BE2C (cell line): ENCODE measurements around the gene MMP1. TPM values are rescaled to one million over a fixed set of nuclear protein-coding genes. Genes with fewer than 3 reads are reported as not detected.

Source experiments
- DNase-seq: peaks from one replicate; pipeline ENCODE4 v3.0.0-alpha.2; 2020
- H3K27me3 ChIP-seq: fragments of 250-450 bp; sonication (Bioruptor Pico); 2 replicates; pipeline ENCODE4 v1.5.1; 2020; ENCODE audit warnings: mild to moderate bottlenecking
- H3K36me3 ChIP-seq: fragments of 250-450 bp; sonication (Bioruptor Pico); 2 replicates; pipeline ENCODE4 v1.5.1; 2020; ENCODE audit warnings: mild to moderate bottlenecking
- H3K4me1 ChIP-seq: fragments of 250-450 bp; sonication (Bioruptor Pico); 2 replicates; pipeline ENCODE4 v1.5.1; 2020
- H3K4me3 ChIP-seq: 2 replicates; pipeline ENCODE4 v1.5.1; 2011; ENCODE audit warnings: low read depth, low read length
- H3K9me3 ChIP-seq: fragments of 250-450 bp; sonication (Bioruptor Pico); 2 replicates; pipeline ENCODE4 v1.5.1; 2020
- CTCF ChIP-seq: IDR thresholded peaks from 2 replicates; pipeline ENCODE4 v1.5.1; 2012; ENCODE audit warnings: mild to moderate bottlenecking, low read depth, low read length
- polyA plus RNA-seq: library from polyadenylated mRNA; unstranded; fragments of >200 nt; gene quantifications from one replicate; pipeline ENCODE4 v1.2.1, GENCODE V29; 2012; ENCODE audit warnings: low read depth, missing spikeins; ENCODE audit not compliant: insufficient read length, insufficient read depth

Gene MMP1
- not detected for polyA plus RNA-seq

- Histone ChIP-seq H3K4me1 (no peaks in the 10 kb centered on the region), H3K9me3 (no peaks in the 10 kb centered on the region), H3K4me3 (no peak within 1 kb of the TSS), H3K36me3 (no peaks in the 10 kb centered on the region), H3K27me3 (peaks cover 5% of the 10 kb centered on the region; the same call in 1 of the 2 replicates)
- DNase-seq: no peak
- TF ChIP-seq CTCF: no peak
Measured at GRCh38 chr11:102798012-102798746, at the start of gene MMP1. TSS of gene MMP1 (minus strand) at chr11:102798160. CDS start at chr11:102798092, 68 bp downstream.

GRCh38 chr11:102846292-102846691 lies 48.3 kb upstream of the MMP1 start:
- no peaks in the 10 kb centered on the region for H3K4me1 ChIP-seq
- H3K27me3 ChIP-seq: peaks cover 3% of the 10 kb centered on the region; the same call in 1 of the 2 replicates
- TF ChIP-seq CTCF: no peak
- H3K4me3 ChIP-seq: no peak overlapping the region
- DNase-seq: no peak
- no peaks in the 10 kb centered on the region for H3K36me3 ChIP-seq
- H3K9me3 ChIP-seq: no peaks in the 10 kb centered on the region

GRCh38 chr11:102843489-102843888 lies 45.5 kb upstream of the MMP1 start, which contains the start of gene MMP3:
TSS of gene MMP3 (minus strand) at chr11:102843609. CDS start at chr11:102843546, 63 bp downstream.
- H3K27me3 ChIP-seq: no peaks in the 10 kb centered on the region
- H3K36me3 ChIP-seq: no peaks in the 10 kb centered on the region
- H3K9me3 ChIP-seq: no peaks in the 10 kb centered on the region
- no peak within 1 kb of the TSS for H3K4me3 ChIP-seq
- H3K4me1 ChIP-seq: no peaks in the 10 kb centered on the region
- TF ChIP-seq CTCF: no peak
- DNase-seq: no peak

GRCh38 chr11:102842930-102843329 lies 45.0 kb upstream of the MMP1 start:
- no peaks in the 10 kb centered on the region for H3K36me3 ChIP-seq
- no peak for DNase-seq
- H3K4me1 ChIP-seq: no peaks in the 10 kb centered on the region
- H3K4me3 ChIP-seq: no peak overlapping the region
- TF ChIP-seq CTCF: no peak
- H3K27me3 ChIP-seq: no peaks in the 10 kb centered on the region
- no peaks in the 10 kb centered on the region for H3K9me3 ChIP-seq

- H3K36me3 ChIP-seq: no peaks in the 10 kb centered on the region
- no peak for DNase-seq
- no peak overlapping the region for H3K4me3 ChIP-seq
- TF ChIP-seq CTCF: no peak
- H3K4me1 ChIP-seq: no peaks in the 10 kb centered on the region
- H3K9me3 ChIP-seq: no peaks in the 10 kb centered on the region
- no peaks in the 10 kb centered on the region for H3K27me3 ChIP-seq
Measured at GRCh38 chr11:102840018-102840417, 42.1 kb upstream of the MMP1 start.

GRCh38 chr11:102837646-102838045 lies 39.7 kb upstream of the MMP1 start:
- Histone ChIP-seq H3K4me3 (no peak overlapping the region), H3K36me3 (no peaks in the 10 kb centered on the region), H3K27me3 (no peaks in the 10 kb centered on the region), H3K4me1 (no peaks in the 10 kb centered on the region), H3K9me3 (no peaks in the 10 kb centered on the region)
- DNase-seq: no peak
- no peak for TF ChIP-seq CTCF
